IMR-90 (cell line): ENCODE results near the gene SMC6. TPM values are rescaled to one million over a fixed set of nuclear protein-coding genes. Genes with fewer than 3 reads are reported as not detected.

Source experiments
- ATAC-seq: fragments of 200-7000 bp; cut with Tn5 transposase; 2 replicates; pipeline ENCODE4 v1.9.1; 2020; ENCODE audit warnings: low read depth, mild to moderate bottlenecking, moderate library complexity
- BruUV-seq: library from RNA; stranded (reverse); fragments of 400-500 nt; replicated peaks from 2 replicates; lab custom pipeline; 2021; lab: Mats Ljungman, UMichigan
- CTCF ChIA-PET: fragments of 300-600 bp; formaldehyde crosslinking; extraction: SDS; loops from one replicate; lab custom pipeline; 2021; ENCODE audit warnings: antibody characterized with exemption; lab: Yijun Ruan, JAX
- POLR2A ChIA-PET: fragments of 300-600 bp; sonication (Branson Sonifier 250); formaldehyde crosslinking; loops from one replicate; lab custom pipeline; 2022; ENCODE audit warnings: antibody characterized with exemption; ENCODE audit not compliant: unreplicated experiment; lab: Charles Lee
- DNase-seq: peaks from one replicate; pipeline ENCODE4 v3.0.0; 2013
- H2AFZ ChIP-seq: replicated peaks from 2 replicates; pipeline ENCODE3; 2013; ENCODE audit warnings: low read length, mild to moderate bottlenecking; ENCODE audit not compliant: poor library complexity
- H2AK5ac ChIP-seq: 2 replicates; pipeline ENCODE4 v1.6.1; 2013; ENCODE audit warnings: low read depth, low read length, inconsistent platforms
- H2AK9ac ChIP-seq: replicated peaks from 2 replicates; pipeline ENCODE3; 2013; ENCODE audit warnings: mild to moderate bottlenecking, low read depth, low read length, moderate library complexity; ENCODE audit not compliant: poor library complexity
- H2BK120ac ChIP-seq: 2 replicates; pipeline ENCODE4 v1.6.1; 2013; ENCODE audit warnings: low read depth, low read length, inconsistent platforms
- H2BK15ac ChIP-seq: 3 replicates; pipeline ENCODE4 v1.6.1; 2013; ENCODE audit warnings: low read depth, low read length, inconsistent platforms
- H2BK20ac ChIP-seq: 2 replicates; pipeline ENCODE4 v1.6.1; 2013; ENCODE audit warnings: low read depth, mild to moderate bottlenecking, inconsistent platforms, low read length, moderate library complexity
- H2BK5ac ChIP-seq: 2 replicates; pipeline ENCODE4 v1.6.1; 2013; ENCODE audit warnings: mild to moderate bottlenecking, low read depth, low read length, inconsistent platforms; ENCODE audit not compliant: poor library complexity, severe bottlenecking
- H3K14ac ChIP-seq: replicated peaks from 2 replicates; pipeline ENCODE4 v1.6.1; 2013; ENCODE audit warnings: low read depth, low read length, inconsistent platforms
- H3K18ac ChIP-seq: 2 replicates; pipeline ENCODE4 v1.6.1; 2013; ENCODE audit warnings: low read depth, low read length, control low read depth
- H3K23ac ChIP-seq: 2 replicates; pipeline ENCODE4 v1.6.1; 2013; ENCODE audit warnings: low read depth, low read length, inconsistent platforms
- H3K27ac ChIP-seq: 2 replicates; pipeline ENCODE4 v1.5.1; 2013; ENCODE audit warnings: mild to moderate bottlenecking, control low read depth, low read length; ENCODE audit not compliant: insufficient read depth
- H3K27me3 ChIP-seq: 2 replicates; pipeline ENCODE4 v1.6.1; 2013; ENCODE audit warnings: low read length; ENCODE audit not compliant: control insufficient read depth, insufficient read depth
- H3K36me3 ChIP-seq: 2 replicates; pipeline ENCODE4 v1.6.1; 2013; ENCODE audit warnings: low read length, mixed read lengths; ENCODE audit not compliant: control insufficient read depth, insufficient read depth
- H3K4ac ChIP-seq: 2 replicates; pipeline ENCODE4 v1.6.1; 2013; ENCODE audit warnings: low read depth, low read length, inconsistent platforms
- H3K4me1 ChIP-seq: 2 replicates; pipeline ENCODE4 v1.6.1; 2013; ENCODE audit warnings: low read length, mixed read lengths; ENCODE audit not compliant: control insufficient read depth, insufficient read depth
- H3K4me2 ChIP-seq: 2 replicates; pipeline ENCODE4 v1.6.1; 2013; ENCODE audit warnings: low read depth, mild to moderate bottlenecking, control low read depth, low read length, moderate library complexity
- H3K4me3 ChIP-seq: 2 replicates; pipeline ENCODE4 v1.5.1; 2013; ENCODE audit warnings: low read depth, mild to moderate bottlenecking, control low read depth, low read length, moderate library complexity; ENCODE audit not compliant: insufficient read depth
- H3K56ac ChIP-seq: 2 replicates; pipeline ENCODE4 v1.6.1; 2013; ENCODE audit warnings: low read length, inconsistent platforms; ENCODE audit not compliant: insufficient read depth; ENCODE audit errors: extremely low read depth
- H3K79me1 ChIP-seq, 2 experiments: 2 replicates each; pipeline ENCODE4 v1.6.1; 2013; ENCODE audit warnings: low read length in 2 of 2, inconsistent platforms in 1 of 2, low read depth in 1 of 2
- H3K9ac ChIP-seq: 2 replicates; pipeline ENCODE4 v1.6.1; 2013; ENCODE audit warnings: low read depth, low read length, control low read depth
- H3K9me1 ChIP-seq: 2 replicates; pipeline ENCODE4 v1.6.1; 2013; ENCODE audit warnings: low read length, inconsistent platforms; ENCODE audit not compliant: insufficient read depth
- H3K9me3 ChIP-seq: 2 replicates; pipeline ENCODE4 v1.6.1; 2013; ENCODE audit warnings: low read length; ENCODE audit not compliant: control insufficient read depth, insufficient read depth
- H4K20me1 ChIP-seq: 2 replicates; pipeline ENCODE4 v1.6.1; 2013; ENCODE audit warnings: low read length, inconsistent platforms; ENCODE audit not compliant: insufficient read depth
- H4K5ac ChIP-seq: 2 replicates; pipeline ENCODE4 v1.6.1; 2013; ENCODE audit warnings: mild to moderate bottlenecking, low read depth, low read length, control low read depth
- H4K8ac ChIP-seq, 2 experiments: 2 replicates each; pipeline ENCODE4 v1.6.1; 2013; ENCODE audit warnings: low read depth in 2 of 2, low read length in 2 of 2, control low read depth in 1 of 2, inconsistent platforms in 1 of 2
- H4K91ac ChIP-seq: 2 replicates; pipeline ENCODE4 v1.6.1; 2013; ENCODE audit warnings: low read depth, low read length, inconsistent platforms; ENCODE audit not compliant: insufficient read depth
- FOS ChIP-seq: fragments of 150-350 bp; IDR thresholded peaks from 2 replicates; pipeline ENCODE4 v1.6.1; 2016; ENCODE audit warnings: low read depth, low read length
- WGBS, 2 experiments: methylation state at CpG; one replicate each; pipeline versions ENCODE4 v1.1.5 to v1.1.7; 2013; ENCODE audit warnings: missing lambda C conversion rate in 2 of 2; ENCODE audit not compliant: insufficient read length in 1 of 2; ENCODE audit errors: extremely low coverage in 2 of 2; 5-methylcytosine and 5-hydroxymethylcytosine counted together
- dilution Hi-C: fragments of 300-500 bp; cut with HindIII; formaldehyde crosslinking; loops from one replicate; pipeline ENCODE4 v1.14.3; 2018; ENCODE audit warnings: low sequenced_read_pairs; ENCODE audit not compliant: unreplicated experiment
- in situ Hi-C: fragments of 300-500 bp; cut with MboI; formaldehyde crosslinking; loops from 3 replicates; pipeline ENCODE4 v1.14.3; 2019; ENCODE audit warnings: low sequenced_read_pairs, inconsistent platforms, mixed read lengths
- intact Hi-C: fragments of 100-400 bp; cut with micrococcal nuclease; formaldehyde crosslinking; loops from 2 replicates; pipeline ENCODE4 v1.10.0; 2022
- polyA plus RNA-seq, 3 experiments: library from polyadenylated mRNA; depleted of rRNA; stranded (reverse); fragments of >200 nt; gene quantifications; 2 replicates each; pipeline ENCODE4 v1.2.3, GENCODE V29; 2012; ENCODE audit warnings: low replicate concordance in 1 of 3
- total RNA-seq: library from RNA; depleted of rRNA; stranded (reverse); fragments of >200 nt; gene quantifications from 2 replicates; pipeline ENCODE4 v1.2.3, GENCODE V29; 2012
- TF ChIP-seq, protein P1 (sequence below): conservative IDR thresholded peaks from 2 replicates; pipeline ENCODE4 v1.5.1; 2012; ENCODE audit warnings: mild to moderate bottlenecking, low read depth, low read length, improper control_type of control experiment

SMC6 gene
- total and polyA plus RNA-seq, 2 of the 4 experiments (the other 2 are of a cell fraction) = 6.5 to 10.4 TPM

DNA sequence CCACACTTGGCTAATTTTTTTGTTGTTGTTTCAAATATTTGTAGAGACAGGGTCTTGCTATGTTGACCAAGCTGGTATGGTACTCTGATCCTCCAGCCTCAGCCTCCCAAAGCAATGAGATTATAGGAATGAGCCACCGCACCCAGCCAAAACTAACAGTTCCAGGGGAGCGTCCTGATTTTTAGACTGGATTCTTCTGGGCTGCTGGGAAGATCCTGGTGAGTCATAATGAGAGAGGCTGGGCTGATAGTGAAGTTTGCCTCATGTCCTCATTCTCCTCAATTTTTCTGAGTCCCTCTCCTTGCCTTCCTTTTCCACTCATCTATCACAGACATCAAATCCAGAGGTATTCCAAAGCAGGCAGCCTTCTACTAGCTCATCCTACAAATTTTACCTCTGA, 131.8 kb downstream of the SMC6 start:
- TF ChIP-seq FOS = peak; percentile 42
- TF ChIP-seq, protein P1, sequence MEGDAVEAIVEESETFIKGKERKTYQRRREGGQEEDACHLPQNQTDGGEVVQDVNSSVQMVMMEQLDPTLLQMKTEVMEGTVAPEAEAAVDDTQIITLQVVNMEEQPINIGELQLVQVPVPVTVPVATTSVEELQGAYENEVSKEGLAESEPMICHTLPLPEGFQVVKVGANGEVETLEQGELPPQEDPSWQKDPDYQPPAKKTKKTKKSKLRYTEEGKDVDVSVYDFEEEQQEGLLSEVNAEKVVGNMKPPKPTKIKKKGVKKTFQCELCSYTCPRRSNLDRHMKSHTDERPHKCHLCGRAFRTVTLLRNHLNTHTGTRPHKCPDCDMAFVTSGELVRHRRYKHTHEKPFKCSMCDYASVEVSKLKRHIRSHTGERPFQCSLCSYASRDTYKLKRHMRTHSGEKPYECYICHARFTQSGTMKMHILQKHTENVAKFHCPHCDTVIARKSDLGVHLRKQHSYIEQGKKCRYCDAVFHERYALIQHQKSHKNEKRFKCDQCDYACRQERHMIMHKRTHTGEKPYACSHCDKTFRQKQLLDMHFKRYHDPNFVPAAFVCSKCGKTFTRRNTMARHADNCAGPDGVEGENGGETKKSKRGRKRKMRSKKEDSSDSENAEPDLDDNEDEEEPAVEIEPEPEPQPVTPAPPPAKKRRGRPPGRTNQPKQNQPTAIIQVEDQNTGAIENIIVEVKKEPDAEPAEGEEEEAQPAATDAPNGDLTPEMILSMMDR = no peak
- DNase-seq (peak; percentile 65), ATAC-seq (peak; percentile 76)

More for the DNA sequence above, 131.8 kb downstream of the SMC6 start:
- dilution Hi-C loops (no loop called here), intact Hi-C loops (loop anchor here (2.0 kb wide), 1 partner anchor 21 kb away; no protein-coding TSS in a partner anchor), in situ Hi-C loops (no loop called here)
- no peak overlapping the region for H3K9ac ChIP-seq
- no peaks in the 10 kb centered on the region for H3K9me3 ChIP-seq
- no TSS peak for BruUV-seq
- no CpG with 5 or more reads among the region's 2 CpGs for WGBS, 2 experiments
- no peak overlapping the region for H3K14ac ChIP-seq
- no peak overlapping the region for H2BK5ac ChIP-seq
- H4K20me1 ChIP-seq = no peaks in the 10 kb centered on the region
- H3K4me3 ChIP-seq = no peak overlapping the region
- CTCF ChIA-PET = interaction anchor here (0.8 kb wide), 1 partner anchor 969 kb away, joined by 3 read pairs; no protein-coding TSS in a partner anchor
- no peak overlapping the region for H3K27ac ChIP-seq
- H2AFZ ChIP-seq = no peak overlapping the region
- no peak overlapping the region for H2BK20ac ChIP-seq
- no peaks in the 10 kb centered on the region for H3K27me3 ChIP-seq
- H2BK15ac ChIP-seq = no peak overlapping the region
- no peak overlapping the region for H4K91ac ChIP-seq
- no peak overlapping the region for H3K23ac ChIP-seq
- no peak overlapping the region for H3K18ac ChIP-seq
- 0 out of 2 replicates have a peak, but pooled peaks cover 5% of the 10 kb centered on the region for H3K9me1 ChIP-seq
- no peak overlapping the region for H3K4me2 ChIP-seq
- no peak overlapping the region for H2BK120ac ChIP-seq
- no peak overlapping the region for H2AK5ac ChIP-seq
- POLR2A ChIA-PET = no interaction called here
- no peak overlapping the region for H3K4ac ChIP-seq
- H3K79me1 ChIP-seq = no peaks in the 10 kb centered on the region
- no peak overlapping the region for H2AK9ac ChIP-seq
- no peak overlapping the region for H4K5ac ChIP-seq
- no peak overlapping the region for H4K8ac ChIP-seq
- H3K36me3 ChIP-seq = no peaks in the 10 kb centered on the region
- H3K4me1 ChIP-seq = peaks cover 1% of the 10 kb centered on the region; the same call in 1 of the 2 replicates
- no peak overlapping the region for H3K56ac ChIP-seq
